ENCODE measurements around the gene ZNF236.
"Not testable (repeated sequence)": the region's sequence is repeated elsewhere in the genome, so short reads cannot be mapped to it uniquely, and the experiment has no call there.

DNA sequence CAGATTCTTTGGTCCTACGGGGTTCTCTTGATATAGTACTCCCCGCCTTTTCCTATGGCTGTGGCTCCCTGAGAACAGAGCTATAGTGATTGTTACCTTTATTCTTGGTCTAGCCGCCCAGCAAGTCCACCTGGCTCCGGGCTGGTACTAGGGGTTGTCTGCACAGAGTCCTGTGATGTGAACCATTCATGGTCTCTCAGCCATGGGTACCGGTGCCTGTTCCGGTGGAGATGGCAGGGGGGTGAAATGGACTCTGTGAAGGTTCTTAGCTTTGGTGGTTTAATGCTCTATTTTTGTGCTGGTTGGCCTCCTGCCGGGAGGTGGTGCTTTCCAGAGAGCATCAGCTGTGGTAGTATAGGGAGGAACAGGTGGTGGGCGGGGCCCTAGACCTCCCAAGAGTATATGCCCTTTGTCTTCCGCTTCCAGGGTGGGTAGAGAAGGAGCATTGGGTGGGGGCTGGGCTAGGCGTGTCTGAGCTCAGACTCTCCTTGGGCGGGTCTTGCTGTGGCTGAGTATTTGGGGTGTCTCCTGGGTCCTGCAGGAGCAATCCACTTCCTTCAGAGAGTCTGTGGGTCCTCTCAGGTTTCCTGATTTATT is 143.3 kb downstream of the ZNF236 start:
- TF ChIP-seq, protein P1, sequence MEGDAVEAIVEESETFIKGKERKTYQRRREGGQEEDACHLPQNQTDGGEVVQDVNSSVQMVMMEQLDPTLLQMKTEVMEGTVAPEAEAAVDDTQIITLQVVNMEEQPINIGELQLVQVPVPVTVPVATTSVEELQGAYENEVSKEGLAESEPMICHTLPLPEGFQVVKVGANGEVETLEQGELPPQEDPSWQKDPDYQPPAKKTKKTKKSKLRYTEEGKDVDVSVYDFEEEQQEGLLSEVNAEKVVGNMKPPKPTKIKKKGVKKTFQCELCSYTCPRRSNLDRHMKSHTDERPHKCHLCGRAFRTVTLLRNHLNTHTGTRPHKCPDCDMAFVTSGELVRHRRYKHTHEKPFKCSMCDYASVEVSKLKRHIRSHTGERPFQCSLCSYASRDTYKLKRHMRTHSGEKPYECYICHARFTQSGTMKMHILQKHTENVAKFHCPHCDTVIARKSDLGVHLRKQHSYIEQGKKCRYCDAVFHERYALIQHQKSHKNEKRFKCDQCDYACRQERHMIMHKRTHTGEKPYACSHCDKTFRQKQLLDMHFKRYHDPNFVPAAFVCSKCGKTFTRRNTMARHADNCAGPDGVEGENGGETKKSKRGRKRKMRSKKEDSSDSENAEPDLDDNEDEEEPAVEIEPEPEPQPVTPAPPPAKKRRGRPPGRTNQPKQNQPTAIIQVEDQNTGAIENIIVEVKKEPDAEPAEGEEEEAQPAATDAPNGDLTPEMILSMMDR (IDR thresholded peaks at IDR 0.05): not testable (repeated sequence)
- not testable (repeated sequence) for TF ChIP-seq POLR2A (IDR thresholded peaks at IDR 0.05)
